Measurements from ENCODE around the gene TENT5C.

The TENT5C gene

DNA sequence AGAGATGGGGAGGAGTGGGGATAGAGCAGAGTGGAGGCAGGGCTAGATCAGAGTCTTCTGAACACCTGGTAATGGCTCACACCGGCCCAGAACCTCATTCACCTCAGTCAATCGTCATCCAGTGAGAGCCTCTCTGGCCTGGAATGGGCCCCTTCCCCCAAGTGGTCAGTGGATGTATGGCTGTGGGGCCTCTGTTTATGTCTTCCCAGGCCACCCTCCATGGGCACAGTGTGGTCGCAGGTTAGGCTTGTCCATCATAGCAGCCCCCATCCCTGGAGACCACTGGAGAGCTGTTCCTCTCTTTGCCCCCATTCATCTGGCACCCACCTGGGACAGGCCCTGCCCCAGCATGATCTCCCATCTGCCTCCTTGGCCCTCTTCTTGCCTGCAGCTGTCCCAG lies 29.6 kb upstream of the TENT5C start:
- TF ChIP-seq ZFP3 (CRISPR knock-in tag; IDR thresholded peaks at IDR 0.05) (no peak), ZNF565 (CRISPR knock-in tag; conservative IDR thresholded peaks at IDR 0.05; ENCODE audit: low read depth) (no peak), TOX (CRISPR knock-in tag; IDR thresholded peaks at IDR 0.05; ENCODE audit: borderline replicate concordance) (no peak), CSDC2 (CRISPR knock-in tag; IDR thresholded peaks at IDR 0.05) (no peak), PPARA (CRISPR knock-in tag; IDR thresholded peaks at IDR 0.05; ENCODE audit: borderline replicate concordance) (no peak), CREB5 (CRISPR knock-in tag; IDR thresholded peaks at IDR 0.05; ENCODE audit: low read depth) (no peak), SNAI2 (CRISPR knock-in tag; IDR thresholded peaks at IDR 0.05) (no peak), ZFP30 (CRISPR knock-in tag; IDR thresholded peaks at IDR 0.05) (no peak), TCF4 (CRISPR knock-in tag; IDR thresholded peaks at IDR 0.05; ENCODE audit: borderline replicate concordance) (no peak), RARB (CRISPR knock-in tag; IDR thresholded peaks at IDR 0.05) (no peak), GLIS3 (CRISPR knock-in tag; IDR thresholded peaks at IDR 0.05) (no peak), POU6F1 (CRISPR knock-in tag; IDR thresholded peaks at IDR 0.05; ENCODE audit: borderline replicate concordance, low read depth) (no peak), ISL1 (CRISPR knock-in tag; IDR thresholded peaks at IDR 0.05) (no peak)
- TF ChIP-seq, protein P1, sequence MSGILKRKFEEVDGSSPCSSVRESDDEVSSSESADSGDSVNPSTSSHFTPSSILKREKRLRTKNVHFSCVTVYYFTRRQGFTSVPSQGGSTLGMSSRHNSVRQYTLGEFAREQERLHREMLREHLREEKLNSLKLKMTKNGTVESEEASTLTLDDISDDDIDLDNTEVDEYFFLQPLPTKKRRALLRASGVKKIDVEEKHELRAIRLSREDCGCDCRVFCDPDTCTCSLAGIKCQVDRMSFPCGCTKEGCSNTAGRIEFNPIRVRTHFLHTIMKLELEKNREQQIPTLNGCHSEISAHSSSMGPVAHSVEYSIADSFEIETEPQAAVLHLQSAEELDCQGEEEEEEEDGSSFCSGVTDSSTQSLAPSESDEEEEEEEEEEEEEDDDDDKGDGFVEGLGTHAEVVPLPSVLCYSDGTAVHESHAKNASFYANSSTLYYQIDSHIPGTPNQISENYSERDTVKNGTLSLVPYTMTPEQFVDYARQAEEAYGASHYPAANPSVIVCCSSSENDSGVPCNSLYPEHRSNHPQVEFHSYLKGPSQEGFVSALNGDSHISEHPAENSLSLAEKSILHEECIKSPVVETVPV (CRISPR knock-in tag; IDR thresholded peaks at IDR 0.05) = no peak
- no peak for ATAC-seq

DNA sequence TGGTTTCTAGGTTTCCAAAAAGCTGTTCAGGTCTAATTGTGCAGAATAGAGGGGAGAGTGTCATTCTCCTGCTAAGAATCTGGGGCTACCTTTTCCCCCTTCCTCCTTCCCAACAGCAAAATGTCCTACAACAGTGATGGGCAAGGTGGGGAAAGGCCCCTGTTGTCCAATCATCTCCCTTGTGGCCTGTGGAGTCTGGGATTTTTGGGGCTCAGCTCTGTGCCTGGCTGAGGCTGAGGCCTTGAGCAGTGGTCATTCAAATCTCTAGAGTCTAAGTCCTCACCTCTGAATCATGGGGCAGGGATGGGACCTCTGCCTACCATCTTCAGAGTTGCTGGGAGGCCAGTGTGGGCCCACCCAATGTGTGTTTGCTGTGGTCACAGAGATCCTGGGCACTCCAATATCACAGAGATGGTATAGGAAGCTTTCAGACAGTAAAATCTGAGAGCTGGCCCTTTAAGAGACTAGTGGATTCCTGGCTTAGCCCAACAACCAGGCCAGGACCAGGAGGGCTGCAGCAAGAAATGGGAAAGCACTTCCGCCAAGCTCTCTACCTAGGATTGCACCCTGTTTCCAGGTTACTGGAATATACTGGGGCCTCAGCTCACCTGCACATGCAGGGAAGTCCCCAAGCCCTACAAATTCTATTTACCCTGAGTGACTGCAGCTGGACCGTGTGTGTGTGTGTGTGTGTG lies 28.5 kb upstream of the TENT5C start:
- TF ChIP-seq PPARA (CRISPR knock-in tag; IDR thresholded peaks at IDR 0.05; ENCODE audit: borderline replicate concordance) = no peak
- no peak for ATAC-seq

- no peak for ATAC-seq
Observed at GRCh38 chr1:117578466-117578865, 27.4 kb upstream of the TENT5C start.

GRCh38 chr1:117579221-117579906 lies 26.5 kb upstream of the TENT5C start:
- no peak for ATAC-seq
- TF ChIP-seq SNAI2 (CRISPR knock-in tag; IDR thresholded peaks at IDR 0.05) (no peak), ZFP3 (CRISPR knock-in tag; IDR thresholded peaks at IDR 0.05) (no peak)

More at GRCh38 chr1:117578466-117578865, 27.4 kb upstream of the TENT5C start:
- TF ChIP-seq GLIS3 (CRISPR knock-in tag; IDR thresholded peaks at IDR 0.05) = no peak
- TF ChIP-seq, protein P1 (CRISPR knock-in tag; IDR thresholded peaks at IDR 0.05) = no peak

GRCh38 chr1:117580436-117580835 lies 25.4 kb upstream of the TENT5C start:
- ATAC-seq = no peak
- no peak for TF ChIP-seq CSDC2 (CRISPR knock-in tag; IDR thresholded peaks at IDR 0.05)
- TF ChIP-seq CREB5 (CRISPR knock-in tag; IDR thresholded peaks at IDR 0.05; ENCODE audit: low read depth) = no peak
- no peak for TF ChIP-seq GLIS3 (CRISPR knock-in tag; IDR thresholded peaks at IDR 0.05)

- TF ChIP-seq ZFP3 (CRISPR knock-in tag; IDR thresholded peaks at IDR 0.05) (peak; percentile 78; the same call in 1 of the 2 replicates), ZNF70 (CRISPR knock-in tag; IDR thresholded peaks at IDR 0.05) (no peak)
Observed at GRCh38 chr1:117580882-117581281, 25.0 kb upstream of the TENT5C start.

More at GRCh38 chr1:117580882-117581281, 25.0 kb upstream of the TENT5C start:
- ATAC-seq = no peak

All from SK-N-SH treated with all-trans-retinoic acid at 6 μM for 48 hours (cell line).